Measurements from ENCODE around the gene BCL11B. TPM values are rescaled to one million over a fixed set of nuclear protein-coding genes. Genes with fewer than 3 reads are reported as not detected.

The BCL11B gene
- polyA plus RNA-seq, 1 experiment: not detected

DNA sequence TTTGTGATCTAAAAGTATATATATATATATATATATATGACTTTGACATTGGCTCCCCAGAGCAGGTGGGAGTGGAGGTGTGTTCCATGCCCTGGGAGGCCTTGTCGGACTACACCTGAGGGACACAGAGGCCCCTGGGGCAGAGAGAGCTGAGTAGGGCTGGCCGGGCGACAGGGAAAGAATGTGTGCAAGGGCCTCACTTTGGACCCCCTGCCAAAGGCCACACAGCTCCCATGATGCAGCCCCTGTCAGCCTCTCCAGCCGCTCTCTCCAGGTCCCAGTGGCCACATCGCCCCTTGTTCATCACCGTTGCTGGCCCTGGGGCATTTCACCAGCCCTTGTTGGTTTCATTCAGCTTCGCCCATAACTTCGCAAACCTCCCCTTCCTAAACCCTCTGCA lies 123.9 kb downstream of the BCL11B start:
- POLR2A ChIA-PET: no interaction called here
- DNase-seq (ENCODE audit: low read depth): no peak
- H3K27me3 ChIP-seq (ENCODE audit: control insufficient read depth, insufficient read depth, low read length): no peaks in the 10 kb centered on the region
- CTCF ChIA-PET: no interaction called here
- TF ChIP-seq, protein P1, sequence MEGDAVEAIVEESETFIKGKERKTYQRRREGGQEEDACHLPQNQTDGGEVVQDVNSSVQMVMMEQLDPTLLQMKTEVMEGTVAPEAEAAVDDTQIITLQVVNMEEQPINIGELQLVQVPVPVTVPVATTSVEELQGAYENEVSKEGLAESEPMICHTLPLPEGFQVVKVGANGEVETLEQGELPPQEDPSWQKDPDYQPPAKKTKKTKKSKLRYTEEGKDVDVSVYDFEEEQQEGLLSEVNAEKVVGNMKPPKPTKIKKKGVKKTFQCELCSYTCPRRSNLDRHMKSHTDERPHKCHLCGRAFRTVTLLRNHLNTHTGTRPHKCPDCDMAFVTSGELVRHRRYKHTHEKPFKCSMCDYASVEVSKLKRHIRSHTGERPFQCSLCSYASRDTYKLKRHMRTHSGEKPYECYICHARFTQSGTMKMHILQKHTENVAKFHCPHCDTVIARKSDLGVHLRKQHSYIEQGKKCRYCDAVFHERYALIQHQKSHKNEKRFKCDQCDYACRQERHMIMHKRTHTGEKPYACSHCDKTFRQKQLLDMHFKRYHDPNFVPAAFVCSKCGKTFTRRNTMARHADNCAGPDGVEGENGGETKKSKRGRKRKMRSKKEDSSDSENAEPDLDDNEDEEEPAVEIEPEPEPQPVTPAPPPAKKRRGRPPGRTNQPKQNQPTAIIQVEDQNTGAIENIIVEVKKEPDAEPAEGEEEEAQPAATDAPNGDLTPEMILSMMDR (IDR thresholded peaks at IDR 0.05; ENCODE audit: insufficient read depth, low read depth, low read length): no peak
- no peaks in the 10 kb centered on the region for H3K36me3 ChIP-seq (ENCODE audit: control insufficient read depth, insufficient read depth, low read length)
- no peak overlapping the region for H3K4me3 ChIP-seq (ENCODE audit: low read depth, low read length)

DNA sequence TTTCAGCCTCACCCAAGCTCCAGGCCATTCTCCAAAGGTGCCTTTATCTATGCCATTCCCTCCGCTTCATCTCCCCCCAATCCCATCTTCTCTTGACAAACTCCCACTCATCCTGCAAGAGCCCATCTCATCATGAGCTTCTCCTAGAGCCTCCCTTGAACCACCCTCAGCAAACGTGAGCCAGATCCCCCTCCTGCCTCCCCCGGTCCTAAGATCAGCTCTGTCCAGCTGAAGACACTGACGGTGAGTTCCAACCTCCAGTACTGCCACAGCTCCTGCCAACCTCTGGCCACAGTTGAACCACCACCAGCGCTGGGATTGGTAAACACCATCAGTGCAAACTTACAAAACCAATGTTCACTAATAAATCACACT lies 124.6 kb downstream of the BCL11B start:
- H3K4me3 ChIP-seq (ENCODE audit: low read depth, low read length): no peak overlapping the region
- no peaks in the 10 kb centered on the region for H3K27me3 ChIP-seq (ENCODE audit: control insufficient read depth, insufficient read depth, low read length)
- ChIA-PET POLR2A (no interaction called here), CTCF (no interaction called here)
- TF ChIP-seq, protein P1 (IDR thresholded peaks at IDR 0.05; ENCODE audit: insufficient read depth, low read depth, low read length): no peak
- no peaks in the 10 kb centered on the region for H3K36me3 ChIP-seq (ENCODE audit: control insufficient read depth, insufficient read depth, low read length)
- DNase-seq (ENCODE audit: low read depth): no peak

DNA sequence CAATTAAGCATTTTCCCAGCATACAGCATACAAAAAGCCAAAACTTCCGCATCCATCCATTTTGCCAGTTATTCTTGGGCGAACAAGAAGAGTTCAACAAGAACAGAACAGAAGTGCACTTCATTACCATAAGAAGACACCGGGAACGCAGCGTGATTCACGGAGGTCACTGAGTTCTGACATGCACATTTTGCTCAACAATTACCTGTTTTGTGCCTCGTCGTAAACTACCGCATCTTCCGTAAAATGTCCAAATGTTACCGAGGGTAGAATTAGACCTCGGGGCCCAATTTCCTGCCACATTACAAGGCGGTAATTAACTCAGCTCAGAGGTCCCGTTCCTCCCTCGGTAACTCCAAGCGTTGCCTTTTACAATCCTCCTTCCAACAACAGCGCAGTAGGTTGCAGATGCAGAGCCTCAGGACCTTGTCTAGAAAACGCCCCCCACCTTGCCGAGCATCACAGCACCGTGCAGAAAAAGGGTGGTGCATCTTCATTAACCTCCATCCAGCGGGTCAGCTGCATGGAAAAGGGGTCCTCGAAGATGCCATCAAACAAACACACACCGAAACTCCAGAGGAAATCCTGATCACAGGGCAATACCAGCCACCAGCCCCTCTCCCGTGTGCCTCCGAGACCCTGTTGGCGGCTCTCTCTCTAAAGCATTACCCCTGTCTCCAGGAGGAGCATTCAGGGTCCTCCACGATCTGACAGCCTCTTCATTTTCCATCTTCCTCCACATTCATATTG lies 125.2 kb downstream of the BCL11B start:
- TF ChIP-seq, protein P1 (IDR thresholded peaks at IDR 0.05; ENCODE audit: insufficient read depth, low read depth, low read length): no peak
- CTCF ChIA-PET: no interaction called here
- POLR2A ChIA-PET: no interaction called here
- H3K36me3 ChIP-seq (ENCODE audit: control insufficient read depth, insufficient read depth, low read length): no peaks in the 10 kb centered on the region
- no peak overlapping the region for H3K4me3 ChIP-seq (ENCODE audit: low read depth, low read length)
- no peak for DNase-seq (ENCODE audit: low read depth)
- no peaks in the 10 kb centered on the region for H3K27me3 ChIP-seq (ENCODE audit: control insufficient read depth, insufficient read depth, low read length)

DNA sequence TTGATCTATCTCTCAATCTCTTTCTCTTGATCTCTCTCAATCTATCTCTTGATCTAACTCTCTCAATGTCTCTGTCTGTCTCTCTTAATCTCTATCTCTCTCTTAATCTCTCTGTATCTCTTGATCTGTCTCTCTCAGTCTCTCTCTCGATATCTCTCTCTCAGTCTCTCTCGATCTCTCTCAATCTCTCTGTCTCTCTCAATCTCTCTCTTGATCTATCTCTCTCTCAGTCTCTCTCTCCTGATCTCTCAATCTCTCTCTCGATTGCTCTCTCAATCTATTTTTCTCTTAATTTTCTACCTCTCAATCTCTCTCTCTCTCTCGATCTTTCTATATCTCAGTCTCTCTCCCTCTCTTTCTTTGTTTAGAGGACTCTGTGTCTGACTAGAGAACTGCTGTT lies 126.7 kb downstream of the BCL11B start:
- H3K27me3 ChIP-seq (ENCODE audit: control insufficient read depth, insufficient read depth, low read length): no peaks in the 10 kb centered on the region
- ChIA-PET POLR2A (no interaction called here), CTCF (no interaction called here)
- no peak for DNase-seq (ENCODE audit: low read depth)
- H3K4me3 ChIP-seq (ENCODE audit: low read depth, low read length): no peak overlapping the region
- H3K36me3 ChIP-seq (ENCODE audit: control insufficient read depth, insufficient read depth, low read length): no peaks in the 10 kb centered on the region
- TF ChIP-seq, protein P1 (IDR thresholded peaks at IDR 0.05; ENCODE audit: insufficient read depth, low read depth, low read length): no peak

DNA sequence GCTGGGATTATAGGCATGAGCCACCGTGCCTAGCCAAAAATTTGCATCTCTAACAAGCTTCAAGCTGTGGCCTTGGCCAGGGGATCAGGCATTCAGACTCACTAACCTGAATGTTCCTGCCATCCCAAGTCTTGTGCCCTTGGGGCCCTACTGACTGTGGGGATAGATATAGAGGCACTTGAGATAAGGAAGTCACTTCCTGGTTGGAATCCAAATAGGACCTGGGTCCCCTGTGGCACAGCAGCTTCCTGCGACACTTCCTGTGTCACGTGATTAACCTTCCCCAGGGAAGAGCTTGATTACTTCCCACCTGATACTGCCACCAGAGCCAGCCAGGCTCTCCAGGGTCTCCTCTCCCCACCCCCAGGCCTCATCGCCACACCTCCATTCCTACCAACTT lies 128.2 kb downstream of the BCL11B start:
- Histone ChIP-seq H3K27me3 (ENCODE audit: control insufficient read depth, insufficient read depth, low read length) (no peaks in the 10 kb centered on the region), H3K4me3 (ENCODE audit: low read depth, low read length) (no peak overlapping the region), H3K36me3 (ENCODE audit: control insufficient read depth, insufficient read depth, low read length) (no peaks in the 10 kb centered on the region)
- ChIA-PET CTCF (no interaction called here), POLR2A (no interaction called here)
- TF ChIP-seq, protein P1 (IDR thresholded peaks at IDR 0.05; ENCODE audit: insufficient read depth, low read depth, low read length): no peak
- DNase-seq (ENCODE audit: low read depth): no peak

Measured in BJ (cell line).